H1 (cell line): ENCODE data around the gene MYOM1. TPM values are rescaled to one million over a fixed set of nuclear protein-coding genes. Genes with fewer than 3 reads are reported as not detected.

Source experiments
- CTCF ChIA-PET: fragments of 300-600 bp; sonication (Branson Sonifier 250); formaldehyde crosslinking; loops from one replicate; lab custom pipeline; 2021; ENCODE audit not compliant: partially characterized antibody; lab: Charles Lee
- POLR2A ChIA-PET: fragments of 300-600 bp; sonication (Branson Sonifier 250); formaldehyde crosslinking; loops from one replicate; lab custom pipeline; 2021; ENCODE audit warnings: inconsistent platforms; ENCODE audit not compliant: partially characterized antibody; lab: Charles Lee
- DNase-seq, 2 experiments: peaks; one replicate each; pipeline versions ENCODE4 v3.0.0 to v3.0.0-alpha.2; 2010 to 2022; ENCODE audit warnings: low spot score in 2 of 2, low read depth in 1 of 2, mixed read lengths in 1 of 2
- FAIRE-seq: peaks from 2 replicates; lab custom pipeline; 2011; peaks lifted over from hg19 to GRCh38; lab: Jason Lieb, UNC
- H2AFZ ChIP-seq: 2 replicates; pipeline ENCODE4 v1.8.1; 2012; ENCODE audit warnings: low read length, inconsistent platforms
- H2AK5ac ChIP-seq: 2 replicates; pipeline ENCODE4 v1.6.1; 2013; ENCODE audit warnings: low read depth, low read length
- H2BK120ac ChIP-seq: replicated peaks from 2 replicates; pipeline ENCODE3; 2013; ENCODE audit warnings: low read depth, low read length, inconsistent platforms
- H2BK12ac ChIP-seq: 2 replicates; pipeline ENCODE4 v1.6.1; 2013; ENCODE audit warnings: low read depth, low read length
- H2BK15ac ChIP-seq: 2 replicates; pipeline ENCODE4 v1.6.1; 2013; ENCODE audit warnings: low read length
- H2BK20ac ChIP-seq: 2 replicates; pipeline ENCODE4 v1.6.1; 2013; ENCODE audit warnings: low read length
- H2BK5ac ChIP-seq: 2 replicates; pipeline ENCODE4 v1.6.1; 2013; ENCODE audit warnings: low read depth, low read length
- H3K14ac ChIP-seq: 2 replicates; pipeline ENCODE4 v1.6.1; 2013; ENCODE audit warnings: inconsistent platforms; ENCODE audit not compliant: insufficient read length
- H3K18ac ChIP-seq: 2 replicates; pipeline ENCODE4 v1.6.1; 2013; ENCODE audit warnings: low read length; ENCODE audit errors: extremely low read depth
- H3K23ac ChIP-seq: 2 replicates; pipeline ENCODE4 v1.6.1; 2013; ENCODE audit warnings: inconsistent platforms; ENCODE audit not compliant: insufficient read length
- H3K23me2 ChIP-seq: 2 replicates; pipeline ENCODE4 v1.6.1; 2013; ENCODE audit warnings: low read depth, low read length
- H3K27ac ChIP-seq: 2 replicates; pipeline ENCODE4 v1.6.1; 2011; ENCODE audit warnings: low read depth, low read length, inconsistent platforms
- H3K27me3 ChIP-seq, 4 experiments: replicated peaks in 1 of 4; 1 replicate in 1 of 4; 2 replicates in 3 of 4; pipeline versions ENCODE4 v1.6.1 to v1.8.1; 2011 to 2013; ENCODE audit warnings: low read length in 3 of 4, mild to moderate bottlenecking in 3 of 4, inconsistent platforms in 2 of 4, mixed read lengths in 2 of 4, moderate library complexity in 1 of 4; ENCODE audit not compliant: control insufficient read depth in 3 of 4, insufficient read depth in 3 of 4; ENCODE audit errors: extremely low read depth in 1 of 4
- H3K36me3 ChIP-seq, 4 experiments: 2 replicates each; pipeline versions ENCODE4 v1.6.1 to v1.8.1; 2011 to 2013; ENCODE audit warnings: mild to moderate bottlenecking in 4 of 4, low read length in 3 of 4, moderate library complexity in 2 of 4, control low read depth in 1 of 4, inconsistent platforms in 1 of 4; ENCODE audit not compliant: insufficient read depth in 4 of 4, control insufficient read depth in 2 of 4
- H3K4ac ChIP-seq: replicated peaks from 2 replicates; pipeline ENCODE3; 2013; ENCODE audit warnings: low read length, low read depth, mixed read lengths, inconsistent platforms; ENCODE audit not compliant: insufficient read length
- H3K4me1 ChIP-seq, 4 experiments: replicated peaks in 1 of 4; 1 replicate in 1 of 4; 2 replicates in 3 of 4; pipeline versions ENCODE4 v1.6.1 to v1.8.1; 2011 to 2013; ENCODE audit warnings: low read length in 3 of 4, inconsistent platforms in 2 of 4, mixed read lengths in 1 of 4; ENCODE audit not compliant: insufficient read depth in 4 of 4, control insufficient read depth in 3 of 4
- H3K4me2 ChIP-seq, 2 experiments: 2 replicates each; pipeline versions ENCODE4 v1.6.1 to v1.8.1; 2011 to 2013; ENCODE audit warnings: low read depth in 2 of 2, low read length in 2 of 2, control low read depth in 1 of 2, inconsistent platforms in 1 of 2, mild to moderate bottlenecking in 1 of 2; ENCODE audit not compliant: insufficient read depth in 1 of 2
- H3K4me3 ChIP-seq, 4 experiments: fragments of 200-600, 300-600 bp in 1 of 4; sonication (generic), shearing (Covaris generic), sonication (Bioruptor Twin) in 1 of 4; 2 replicates each; pipeline versions ENCODE4 v1.5.1 to v1.8.1; 2011 to 2016; ENCODE audit warnings: low read length in 4 of 4, low read depth in 3 of 4, control low read depth in 2 of 4, inconsistent platforms in 2 of 4, mild to moderate bottlenecking in 2 of 4, mixed read lengths in 1 of 4, moderate library complexity in 1 of 4; ENCODE audit not compliant: insufficient read depth in 2 of 4; ENCODE audit errors: extremely low read depth in 1 of 4
- H3K56ac ChIP-seq: replicated peaks from 2 replicates; pipeline ENCODE3; 2013; ENCODE audit warnings: low read depth, mild to moderate bottlenecking, mixed read lengths, low read length, inconsistent platforms; ENCODE audit not compliant: insufficient read length
- H3K79me1 ChIP-seq: 2 replicates; pipeline ENCODE4 v1.6.1; 2013; ENCODE audit warnings: low read depth, low read length, control low read depth
- H3K79me2 ChIP-seq, 2 experiments: 2 replicates each; pipeline versions ENCODE4 v1.6.1 to v1.8.1; 2012 to 2013; ENCODE audit warnings: low read length in 2 of 2, mild to moderate bottlenecking in 2 of 2, inconsistent platforms in 1 of 2; ENCODE audit not compliant: insufficient read depth in 2 of 2, control insufficient read depth in 1 of 2
- H3K9ac ChIP-seq, 4 experiments: replicated peaks in 1 of 4; 1 replicate in 1 of 4; 2 replicates in 3 of 4; pipeline versions ENCODE4 v1.6.1 to v1.8.1; 2011 to 2013; ENCODE audit warnings: low read depth in 3 of 4, low read length in 3 of 4, control low read depth in 2 of 4, mild to moderate bottlenecking in 2 of 4, moderate library complexity in 2 of 4, inconsistent platforms in 1 of 4; ENCODE audit errors: extremely low read depth in 1 of 4
- H3K9me3 ChIP-seq, 2 experiments: 2 replicates each; pipeline versions ENCODE4 v1.6.1 to v1.8.1; 2012 to 2013; ENCODE audit warnings: mild to moderate bottlenecking in 2 of 2, moderate library complexity in 2 of 2, control low read depth in 1 of 2, inconsistent platforms in 1 of 2, low read depth in 1 of 2, low read length in 1 of 2, mixed read lengths in 1 of 2; ENCODE audit not compliant: insufficient read depth in 2 of 2
- H4K20me1 ChIP-seq, 2 experiments: replicated peaks in 1 of 2; 2 replicates each; pipeline versions ENCODE3 to v1.8.1; 2011 to 2013; ENCODE audit warnings: inconsistent platforms in 2 of 2, low read length in 2 of 2, mild to moderate bottlenecking in 1 of 2; ENCODE audit not compliant: insufficient read depth in 2 of 2, control insufficient read depth in 1 of 2
- H4K5ac ChIP-seq: 2 replicates; pipeline ENCODE4 v1.6.1; 2013; ENCODE audit warnings: low read length, low read depth, mixed read lengths, inconsistent platforms; ENCODE audit not compliant: insufficient read length
- H4K8ac ChIP-seq: 2 replicates; pipeline ENCODE4 v1.8.0; 2013; ENCODE audit warnings: mild to moderate bottlenecking, moderate library complexity, low read length, inconsistent platforms; ENCODE audit not compliant: insufficient read depth; ENCODE audit errors: extremely low read depth
- H4K91ac ChIP-seq: replicated peaks from 2 replicates; pipeline ENCODE3; 2013; ENCODE audit warnings: low read length, mixed read lengths, inconsistent platforms; ENCODE audit not compliant: insufficient read length
- ATF3 ChIP-seq: IDR thresholded peaks from 2 replicates; pipeline ENCODE4 v1.6.1; 2011; ENCODE audit warnings: low read depth, mild to moderate bottlenecking, low read length; ENCODE audit not compliant: insufficient read depth
- CBX8 ChIP-seq: fragments of 300-800, 300-1000 bp; sonication (generic); IDR thresholded peaks from 2 replicates; pipeline ENCODE4 v1.7.1; 2016; ENCODE audit warnings: low read depth, low read length, borderline replicate concordance
- CREB1 ChIP-seq: IDR thresholded peaks from 2 replicates; pipeline ENCODE4 v1.6.1; 2012; ENCODE audit warnings: inconsistent platforms
- FOSL1 ChIP-seq: IDR thresholded peaks from 2 replicates; pipeline ENCODE4 v1.6.1; 2011; ENCODE audit warnings: mild to moderate bottlenecking, low read depth, low read length, moderate library complexity; ENCODE audit not compliant: insufficient read depth
- SP1 ChIP-seq: IDR thresholded peaks from 2 replicates; pipeline ENCODE4 v1.6.1; 2011; ENCODE audit warnings: low read depth, low read length
- YY1 ChIP-seq: IDR thresholded peaks from 2 replicates; pipeline ENCODE4 v1.6.1; 2011; ENCODE audit warnings: low read depth, mild to moderate bottlenecking, low read length
- WGBS, 2 experiments: shearing (Covaris generic) in 1 of 2; methylation state at CpG; one replicate each; pipeline versions ENCODE4 v1.1.6 to v1.1.7; 2013 to 2015; ENCODE audit warnings: low lambda C conversion rate in 2 of 2, mixed read lengths in 2 of 2, inconsistent platforms in 1 of 2, low coverage in 1 of 2, missing lambda C conversion rate in 1 of 2; ENCODE audit not compliant: insufficient replicate concordance in 2 of 2, insufficient coverage in 1 of 2, insufficient read length in 1 of 2; ENCODE audit errors: extremely low coverage in 1 of 2, missing lambda C conversion rate in 1 of 2; 5-methylcytosine and 5-hydroxymethylcytosine counted together
- polyA plus RNA-seq, 7 experiments: library from polyadenylated mRNA; depleted of rRNA in 3 of 7; stranded (reverse) in 5 of 7; unstranded in 2 of 7; fragments of >200 nt in 5 of 7; fragments of 200-250 nt in 2 of 7; gene quantifications; 1 replicate in 5 of 7; 2 replicates in 1 of 7; 4 replicates in 1 of 7; pipeline versions ENCODE4 v1.2.1 to v1.2.3, GENCODE V29; 2011 to 2013; ENCODE audit warnings: missing spikeins in 2 of 7, mixed read lengths in 2 of 7
- total RNA-seq: library from RNA; stranded (reverse); fragmentation: NEBNext Ultra II Directional; extraction: Animal tissue kit (Norgen Biotek cat#: 25700); gene quantifications from 2 replicates; pipeline ENCODE4 v1.2.1, GENCODE V29; 2021
- TF ChIP-seq, protein P1 (sequence below): IDR thresholded peaks from 2 replicates; pipeline ENCODE4 v1.6.1; 2012; ENCODE audit warnings: inconsistent platforms
- TF ChIP-seq, protein P2 (sequence below): IDR thresholded peaks from 2 replicates; pipeline ENCODE4 v1.6.1; 2012; ENCODE audit warnings: inconsistent platforms

The MYOM1 gene
- total and polyA plus RNA-seq, 2 of the 8 experiments (the other 6 are each of a cell fraction or from before 2014, with no cell fraction given), result 0.06 to 0.32 TPM

GRCh38 chr18:3252843-3253242 is 33.1 kb upstream of the MYOM1 start:
- FAIRE-seq, result no peak
- Histone ChIP-seq H3K4me3 (no peak overlapping the region), H3K23ac (no peak overlapping the region), H4K5ac (no peak overlapping the region), H3K36me3 (peaks cover 12 to 54% (median 38%) of the 10 kb centered on the region in 4 experiments), H3K23me2 (no peaks in the 10 kb centered on the region), H3K27ac (0 out of 2 replicates have a peak overlapping the region, but pooled peaks have one; percentile 9), H3K4ac (no peak overlapping the region), H4K91ac (no peak overlapping the region)
- TF ChIP-seq YY1, result no peak
- TF ChIP-seq, protein P1, sequence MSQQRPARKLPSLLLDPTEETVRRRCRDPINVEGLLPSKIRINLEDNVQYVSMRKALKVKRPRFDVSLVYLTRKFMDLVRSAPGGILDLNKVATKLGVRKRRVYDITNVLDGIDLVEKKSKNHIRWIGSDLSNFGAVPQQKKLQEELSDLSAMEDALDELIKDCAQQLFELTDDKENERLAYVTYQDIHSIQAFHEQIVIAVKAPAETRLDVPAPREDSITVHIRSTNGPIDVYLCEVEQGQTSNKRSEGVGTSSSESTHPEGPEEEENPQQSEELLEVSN, result no peak
- TF ChIP-seq SP1, result no peak
- no peak for TF ChIP-seq ATF3
- no peak for TF ChIP-seq CREB1
- no peak for TF ChIP-seq CBX8
- no peak for TF ChIP-seq FOSL1
- TF ChIP-seq, protein P2, sequence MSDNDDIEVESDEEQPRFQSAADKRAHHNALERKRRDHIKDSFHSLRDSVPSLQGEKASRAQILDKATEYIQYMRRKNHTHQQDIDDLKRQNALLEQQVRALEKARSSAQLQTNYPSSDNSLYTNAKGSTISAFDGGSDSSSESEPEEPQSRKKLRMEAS, result no peak
- TF ChIP-seq, all 59 proteins: peak for 0
- no peaks in the 10 kb centered on the region for H3K79me1 ChIP-seq
- no peak overlapping the region for H2AK5ac ChIP-seq
- ChIA-PET CTCF (interaction anchor here (1.0 kb wide), 1 partner anchor 11 kb away, joined by 3 read pairs; no protein-coding TSS in a partner anchor), POLR2A (interaction anchor here (0.9 to 6.3 kb wide), 3 partner anchors 8 to 352 kb away, joined by 3 to 60 read pairs (median 4); partner anchors contain the start of gene MYL12B)
- no peak overlapping the region for H2BK5ac ChIP-seq
- peaks cover 8 to 54% of the 10 kb centered on the region in 2 experiments; a peak in 3 of 4 replicates for H3K79me2 ChIP-seq
- H3K18ac ChIP-seq, result no peak overlapping the region
- H3K56ac ChIP-seq, result no peak overlapping the region
- no peak overlapping the region for H4K8ac ChIP-seq
- peaks cover 4 to 10% of the 10 kb centered on the region in 2 experiments for H4K20me1 ChIP-seq
- DNase-seq, result no peak
- peaks cover 0 to 3% (median 1%) of the 10 kb centered on the region in 4 experiments; a peak in 2 of 7 replicates for H3K4me1 ChIP-seq
- no peaks in the 10 kb centered on the region for H3K27me3 ChIP-seq
- H2AFZ ChIP-seq, result no peak overlapping the region
- no peak overlapping the region for H2BK12ac ChIP-seq
- H2BK20ac ChIP-seq, result no peak overlapping the region
- no peak overlapping the region for H2BK15ac ChIP-seq
- no peak overlapping the region for H3K9ac ChIP-seq
- no peak overlapping the region for H2BK120ac ChIP-seq
- WGBS, 2 experiments, result 95% methylated on average over 1 of the region's 1 CpG; no CpG with 5 or more reads in 1 of the 2 experiments
- no peaks in the 10 kb centered on the region for H3K9me3 ChIP-seq
- no peak overlapping the region for H3K14ac ChIP-seq
- H3K4me2 ChIP-seq, result no peak overlapping the region
